HG03342 (cell line): ENCODE data around the gene PAGR1.
"Not testable (repeated sequence)": the region's sequence is repeated elsewhere in the genome, so short reads cannot be mapped to it uniquely, and the experiment has no call there.

Source experiments
- ATAC-seq: cut with Tn5 transposase; IDR thresholded peaks from one replicate; pipeline ENCODE4 v1.9.1; 2021; ENCODE audit warnings: mild to moderate bottlenecking, moderate library complexity; ENCODE audit not compliant: unreplicated experiment

The PAGR1 gene

DNA sequence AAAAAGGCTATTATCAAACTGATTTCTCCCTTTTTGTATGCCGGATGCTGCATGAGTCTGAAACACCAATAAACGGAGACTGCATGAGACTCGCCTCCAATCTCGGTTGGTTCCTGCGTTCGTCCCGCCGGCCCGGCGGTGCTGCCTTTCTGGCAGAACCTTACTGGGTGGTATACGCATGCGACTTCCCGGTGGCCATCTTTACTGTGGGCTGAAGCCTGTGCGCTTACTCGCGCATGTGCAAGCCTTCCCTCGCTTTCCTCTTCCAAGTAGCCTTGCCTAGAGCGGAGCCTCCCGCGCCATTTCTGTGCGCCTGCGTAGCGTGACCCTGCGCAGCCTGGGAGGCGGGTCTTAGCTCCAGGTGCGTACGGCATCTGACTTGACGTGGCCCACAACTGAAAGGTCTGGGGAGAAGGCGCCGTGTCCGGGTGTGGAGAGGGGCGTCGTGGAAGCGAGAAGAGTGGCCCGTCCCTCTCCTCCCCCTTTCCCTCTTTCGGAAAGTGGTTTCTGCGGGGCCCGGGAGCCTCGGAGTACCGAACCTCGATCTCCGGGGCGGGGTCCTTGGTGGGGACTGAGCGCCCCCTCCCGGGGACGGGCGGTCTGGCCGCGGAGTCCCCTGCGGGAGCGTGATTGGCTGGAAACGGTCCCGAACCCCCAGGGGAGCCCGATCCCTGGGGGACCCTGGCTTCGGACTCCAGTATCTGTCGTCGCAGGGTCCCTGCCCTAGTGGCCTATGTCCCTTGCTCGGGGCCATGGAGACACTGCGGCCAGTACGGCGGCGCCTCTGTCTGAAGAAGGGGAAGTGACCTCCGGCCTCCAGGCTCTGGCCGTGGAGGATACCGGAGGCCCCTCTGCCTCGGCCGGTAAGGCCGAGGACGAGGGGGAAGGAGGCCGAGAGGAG is at the start of gene PAGR1:
Gene PAGR1 (plus strand): TSS at position 360 of the 901 bp plus-strand sequence. CDS start 374 bp downstream, at position 734.
- ATAC-seq: peak; percentile 55

DNA sequence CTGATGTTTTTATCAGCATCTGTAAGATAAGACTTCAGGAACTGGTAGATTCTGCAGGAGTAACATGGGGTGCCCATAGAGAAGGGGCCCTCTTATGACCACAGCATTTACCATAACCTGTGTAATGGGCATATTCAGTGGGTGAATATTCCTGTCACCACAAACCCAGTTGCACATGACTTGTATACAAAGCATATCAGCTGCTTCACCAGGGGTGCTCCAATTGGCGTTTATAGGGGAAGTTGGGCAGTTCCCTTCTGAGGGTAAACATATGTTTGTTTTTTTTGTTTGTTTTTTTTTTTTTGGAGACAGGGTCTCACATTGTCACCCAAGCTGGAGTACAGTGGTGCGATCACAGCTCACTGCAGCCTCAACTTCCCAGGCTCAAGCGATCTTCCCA is 49.4 kb upstream of the PAGR1 start:
- no peak for ATAC-seq

DNA sequence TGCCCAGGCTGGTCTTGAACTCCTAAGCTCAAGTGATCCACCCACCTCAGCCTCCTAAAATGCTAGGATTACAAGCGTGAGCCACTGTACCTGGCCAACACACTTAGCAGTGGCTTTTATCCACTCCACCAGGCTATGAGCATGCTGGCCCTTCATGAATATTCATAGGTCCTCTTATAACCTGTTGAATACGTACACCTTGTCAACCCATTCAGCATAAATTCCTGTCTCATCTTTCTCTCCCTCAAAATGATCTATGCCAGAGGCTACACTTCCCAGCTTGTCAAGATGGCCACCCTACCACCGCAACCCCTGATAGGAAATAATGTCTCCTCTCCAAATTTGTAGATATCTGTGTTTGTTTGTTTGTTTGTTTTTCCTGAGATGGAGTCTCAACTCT is 48.9 kb upstream of the PAGR1 start:
- no peak for ATAC-seq

DNA sequence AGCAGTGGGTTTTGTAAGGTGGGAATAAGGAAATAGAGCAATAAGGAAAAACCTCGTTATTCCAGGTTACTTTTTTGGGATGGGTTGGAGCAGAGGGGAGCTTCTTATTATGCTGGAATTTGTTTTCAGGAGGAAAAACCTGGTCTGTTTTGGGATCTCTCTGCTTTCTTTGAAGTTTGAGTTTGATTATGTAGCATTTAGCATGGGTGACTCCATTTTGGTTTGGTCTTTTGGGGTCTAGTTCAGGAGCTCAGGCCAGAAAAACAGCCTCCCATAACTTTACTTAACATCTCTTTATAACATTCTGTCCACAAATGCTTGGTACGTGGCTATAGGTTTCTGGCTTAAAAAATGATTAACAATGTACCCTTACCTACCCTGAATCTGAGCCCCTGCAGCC is 46.4 kb upstream of the PAGR1 start:
- ATAC-seq: no peak

DNA sequence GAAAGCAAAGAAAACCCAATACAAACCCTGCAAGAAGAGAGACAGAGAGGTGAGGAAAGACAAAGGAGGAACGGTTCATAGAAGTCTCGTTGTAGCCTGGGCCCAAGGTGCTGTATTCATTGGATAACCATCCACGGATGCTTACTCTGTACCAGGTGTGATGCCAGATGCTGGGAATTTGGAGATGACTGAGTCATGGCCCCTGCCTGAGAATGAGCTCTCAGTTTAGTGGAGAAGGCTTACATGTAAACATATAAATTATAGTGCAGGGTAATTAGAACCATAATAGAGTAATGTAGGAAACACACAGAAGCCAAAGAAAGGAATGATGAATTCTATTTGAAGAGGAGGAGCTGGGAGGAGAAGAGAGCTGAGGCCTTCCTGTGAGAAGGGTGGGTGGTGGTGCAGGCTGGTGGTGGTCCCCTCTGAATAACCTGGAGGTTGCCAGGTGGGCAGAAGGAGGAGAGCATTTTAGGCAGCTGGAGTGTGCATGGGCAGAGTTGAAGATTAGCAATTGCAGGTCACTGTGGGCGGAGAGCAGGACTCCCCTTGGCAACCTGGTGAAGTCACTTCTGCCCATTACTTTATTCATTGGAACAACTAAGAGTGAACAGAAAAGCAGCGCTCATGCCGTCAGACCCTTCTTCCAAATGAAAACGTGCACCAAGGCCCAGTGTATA is 45.6 kb upstream of the PAGR1 start:
- ATAC-seq: no peak

GRCh38 chr16:29772330-29772729 is 43.6 kb upstream of the PAGR1 start:
- ATAC-seq: not testable (repeated sequence)

GRCh38 chr16:29774730-29775129 is 41.2 kb upstream of the PAGR1 start:
- no peak for ATAC-seq

DNA sequence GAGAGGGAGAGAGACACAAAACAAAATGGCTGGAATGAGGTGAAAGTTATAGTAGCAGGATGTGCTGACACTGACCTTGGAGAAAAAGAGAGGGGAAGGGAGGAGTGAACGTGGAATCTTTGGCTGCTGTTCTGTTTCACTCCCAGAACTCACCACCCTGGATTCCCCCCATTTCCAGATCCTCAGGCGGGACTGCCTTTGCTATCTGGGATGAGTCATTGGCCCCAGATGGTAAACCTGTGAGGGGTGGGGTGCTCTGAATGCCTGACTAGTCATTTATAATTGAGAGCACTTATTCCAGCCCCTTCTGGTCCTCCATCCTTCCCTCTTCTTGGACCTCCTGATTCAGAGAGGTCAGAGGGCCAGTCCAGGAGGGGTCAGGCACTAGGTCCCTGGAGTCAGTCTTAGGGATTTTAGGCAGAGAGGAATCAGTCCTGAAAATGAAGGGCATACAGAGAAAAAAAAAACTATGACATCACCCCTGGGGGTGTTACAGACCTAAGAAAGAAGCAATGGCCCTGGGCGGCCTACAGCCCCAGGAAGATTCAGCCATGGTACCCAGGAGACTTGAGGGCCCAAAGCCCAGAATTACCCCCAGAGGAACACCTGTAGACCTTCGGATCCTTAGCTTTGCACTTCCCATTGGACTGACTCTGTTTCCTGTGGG is 40.1 kb upstream of the PAGR1 start:
- no peak for ATAC-seq

GRCh38 chr16:29777576-29778350 is 38.2 kb upstream of the PAGR1 start, which contains the start of gene ZG16:
ZG16 (plus strand) TSS chr16:29778256; CDS start chr16:29779267, 1,011 bp downstream.
- ATAC-seq: no peak

- no peak for ATAC-seq
Measured at GRCh38 chr16:29779474-29779873, 36.5 kb upstream of the PAGR1 start.

DNA sequence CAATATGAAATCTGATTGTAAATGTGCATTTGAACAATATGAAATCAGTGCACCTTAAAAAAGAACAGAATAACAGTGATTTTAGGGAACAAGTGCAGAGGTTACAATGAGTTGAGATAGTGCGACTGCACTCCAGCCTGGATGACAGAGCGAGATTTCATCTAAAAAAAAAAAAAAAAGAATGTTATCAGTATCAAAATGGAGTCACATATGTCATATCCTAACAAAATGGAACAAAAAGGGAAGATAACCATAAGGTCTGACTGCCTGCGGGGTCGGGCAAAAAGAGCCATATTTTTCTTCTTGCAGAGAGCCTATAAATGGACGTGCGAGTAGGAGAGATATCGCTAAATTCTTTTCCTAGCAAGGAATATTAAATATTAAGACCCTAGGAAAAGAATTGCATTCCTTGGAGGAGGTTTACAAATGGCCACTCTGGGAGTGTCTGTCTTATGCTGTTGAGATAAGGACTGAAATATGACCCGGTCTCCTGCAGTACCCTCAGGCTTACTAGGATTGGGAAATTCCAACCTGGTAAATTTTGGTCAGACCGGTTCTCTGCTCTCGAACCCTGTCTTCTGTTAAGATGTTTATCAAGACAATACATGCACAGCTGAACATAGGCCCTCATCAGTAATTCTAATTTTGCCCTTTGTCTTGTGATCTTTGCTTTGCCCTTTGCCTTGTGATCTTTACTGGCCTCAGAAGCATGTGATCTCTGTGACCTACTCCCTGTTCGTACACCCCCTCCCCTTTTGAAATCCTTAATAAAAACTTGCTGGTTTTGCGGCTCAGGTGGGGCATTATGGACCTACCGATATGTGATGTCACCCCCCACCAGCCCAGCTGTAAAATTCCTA is 32.6 kb upstream of the PAGR1 start:
- ATAC-seq: not testable (repeated sequence)

DNA sequence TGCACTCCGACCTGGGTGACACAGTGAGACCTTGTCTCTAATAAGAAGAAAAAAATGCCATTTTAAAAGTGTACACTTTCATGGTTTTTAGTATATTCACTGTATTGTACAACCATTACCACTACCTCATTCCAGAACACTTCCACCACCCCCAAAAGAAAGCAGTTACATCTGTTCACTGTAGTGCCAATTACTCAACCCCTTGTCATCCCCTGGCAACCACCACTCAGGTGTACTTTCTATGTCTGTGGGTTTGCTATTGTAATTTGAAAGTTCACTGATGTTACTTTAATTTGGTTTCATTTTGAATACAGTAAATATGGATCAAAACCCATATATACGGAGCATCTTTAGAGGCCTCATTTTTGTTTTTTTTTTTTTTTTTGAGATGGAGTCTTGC is 31.8 kb upstream of the PAGR1 start:
- ATAC-seq: no peak

DNA sequence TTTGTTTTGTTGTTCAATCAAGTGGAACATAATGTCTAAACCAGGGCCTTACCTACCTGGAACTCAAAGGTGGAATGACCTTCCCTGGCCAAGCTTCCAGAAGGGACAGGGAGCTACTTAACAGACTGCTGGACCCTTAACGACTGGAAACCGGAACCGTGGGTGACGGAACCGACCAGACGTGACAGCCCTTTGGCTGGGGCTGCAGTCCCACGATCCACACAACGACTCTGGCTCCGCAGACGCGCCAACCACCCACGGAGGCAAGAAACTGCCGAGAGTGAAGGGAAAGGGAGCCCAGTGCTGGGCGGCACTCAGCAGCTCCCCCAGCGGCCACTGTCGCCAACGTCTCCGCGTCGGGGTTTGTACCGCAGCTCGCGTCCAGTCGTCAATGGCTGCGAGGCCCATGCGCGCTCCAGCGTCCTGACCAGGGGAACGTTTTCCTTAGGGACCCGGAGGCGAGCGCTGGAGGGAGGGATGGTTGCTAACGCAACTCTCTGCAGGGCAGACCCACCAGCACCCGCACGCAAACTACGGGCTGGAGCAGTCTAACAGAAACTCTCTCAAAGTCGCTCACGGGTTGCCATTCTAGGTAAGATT is 31.0 kb upstream of the PAGR1 start:
- no peak for ATAC-seq

GRCh38 chr16:29787155-29787554 is 28.8 kb upstream of the PAGR1 start:
- not testable (repeated sequence) for ATAC-seq

DNA sequence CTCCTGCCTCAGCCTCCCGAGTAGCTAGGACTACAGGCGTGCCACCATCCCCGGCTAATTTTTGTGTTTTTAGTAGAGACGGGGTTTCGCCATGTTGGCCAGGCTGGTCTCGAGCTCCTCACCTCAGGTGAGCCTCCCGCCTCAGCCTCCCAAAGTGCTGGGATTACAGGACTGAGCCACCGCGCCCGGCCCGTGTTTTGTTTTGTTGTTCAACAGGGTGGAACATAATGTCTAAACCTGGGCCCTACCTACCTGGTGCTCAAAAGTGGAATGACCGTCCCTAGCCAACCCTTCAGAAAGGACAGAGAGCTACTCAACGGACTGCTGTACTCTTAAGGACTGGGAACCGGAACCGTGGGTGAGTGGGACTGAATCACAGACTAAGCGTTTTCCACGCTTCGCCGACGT is 26.2 kb upstream of the PAGR1 start:
- no peak for ATAC-seq

DNA sequence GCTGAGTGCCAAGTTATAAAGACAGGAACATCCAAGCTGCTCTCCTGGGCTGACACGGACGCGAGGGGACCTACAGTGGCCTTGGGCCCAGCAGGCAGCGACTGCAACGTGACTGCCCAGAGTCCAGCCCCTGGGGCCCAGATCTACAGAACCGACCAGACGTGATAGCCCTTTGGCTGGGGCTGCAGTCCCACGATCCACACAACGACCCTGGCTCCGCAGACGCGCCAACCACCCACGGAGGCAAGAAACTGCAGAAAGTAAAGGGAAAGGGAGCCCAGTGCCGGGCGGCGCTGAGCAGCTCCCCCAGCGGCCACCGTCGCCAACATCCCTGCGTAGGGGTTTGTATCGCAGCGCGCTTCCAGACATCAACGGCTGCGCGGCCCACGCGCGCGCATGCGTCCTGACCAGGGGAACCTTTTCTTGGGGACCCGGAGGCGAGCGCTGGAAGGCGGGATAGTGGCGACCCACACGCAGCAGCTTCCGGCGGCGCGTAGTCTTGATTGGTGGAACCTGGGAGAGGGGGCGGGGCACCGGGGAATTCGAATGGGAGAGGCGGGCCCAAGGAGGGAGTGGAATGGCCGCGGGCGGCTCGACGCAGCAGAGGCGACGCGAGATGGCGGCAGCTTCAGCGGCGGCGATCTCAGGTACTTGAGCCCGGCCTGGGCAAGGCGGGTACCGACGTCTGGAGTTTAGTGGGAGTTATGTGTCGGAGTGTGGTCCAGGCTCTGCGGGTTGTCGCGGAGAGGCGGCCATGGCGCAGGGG is 25.6 kb upstream of the PAGR1 start, which contains the start of gene KIF22:
Gene KIF22 (plus strand): TSS at position 569 of the 766 bp plus-strand sequence. CDS start 9 bp downstream, at position 578.
- peak; percentile 84 for ATAC-seq

GRCh38 chr16:29790949-29791844 is 24.8 kb upstream of the PAGR1 start:
- no peak for ATAC-seq
